Kidney tubule cell (primary cell): ENCODE measurements around the gene TMEM106B.
A peak's percentile ranks its signal among the peaks of the same experiment; 100 is the strongest.
"Not testable (repeated sequence)": the region's sequence is repeated elsewhere in the genome, so short reads cannot be mapped to it uniquely, and the experiment has no call there.

ENCODE experiments used
- DNase-seq: peaks from one replicate; pipeline ENCODE4 v3.0.0-alpha.2; 2018; ENCODE audit warnings: low spot score

The TMEM106B gene

GRCh38 chr7:12211054-12211710 lies at the start of gene TMEM106B:
Gene TMEM106B, plus strand, starts transcription at chr7:12211294. Its CDS starts 3,517 bp downstream, at chr7:12214811.
- DNase-seq, result peak; percentile 97

DNA sequence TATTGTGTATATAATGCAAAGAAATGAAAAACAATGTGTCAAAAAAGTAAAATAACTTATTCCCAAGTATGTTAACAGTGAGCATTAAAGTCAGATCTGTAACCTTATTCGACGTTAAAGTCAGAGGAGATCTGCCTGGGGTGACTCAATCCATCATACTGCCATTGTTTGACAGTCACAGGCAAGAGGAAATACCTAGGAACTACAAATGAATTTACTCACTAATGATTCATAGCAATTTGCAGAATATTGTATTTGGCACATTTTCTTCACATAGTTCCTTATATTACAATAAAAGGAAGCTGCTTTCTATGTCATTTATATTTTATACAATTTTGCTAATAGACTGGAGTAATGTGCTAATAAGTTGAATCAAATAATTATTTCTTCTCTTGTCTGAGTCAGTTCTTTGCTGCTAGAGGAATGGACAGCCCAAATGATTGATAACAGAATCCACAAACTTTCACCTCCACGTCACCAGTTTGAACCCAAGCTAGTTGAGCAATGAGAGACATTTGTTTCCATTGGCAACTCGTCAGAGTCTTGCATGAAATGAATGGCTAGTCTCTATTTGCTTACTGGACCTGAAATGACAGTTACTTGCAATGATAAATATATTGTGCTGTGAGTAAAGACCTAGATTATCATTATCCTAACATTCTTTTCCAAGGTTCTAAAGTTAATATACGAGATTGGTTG lies 48.5 kb upstream of the TMEM106B start:
- peak; percentile 89 for DNase-seq

DNA sequence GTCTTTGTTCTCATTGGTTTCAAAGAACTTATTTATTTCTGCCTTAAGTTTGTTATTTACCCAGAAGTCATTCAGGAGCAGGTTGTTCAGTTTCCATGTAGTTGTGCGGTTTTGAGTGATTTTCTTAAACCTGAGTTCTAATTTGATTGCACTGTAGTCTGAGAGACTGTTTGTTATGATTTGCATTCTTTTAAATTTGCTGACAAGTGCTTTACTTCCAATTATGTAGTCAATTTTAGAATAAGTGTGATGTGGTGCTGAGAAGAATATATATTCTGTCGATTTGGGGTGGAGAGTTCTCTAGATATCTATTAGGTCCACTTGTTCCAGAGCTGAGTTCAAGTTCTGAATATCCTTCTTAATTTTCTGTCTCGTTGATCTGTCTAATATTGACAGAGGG lies 43.0 kb upstream of the TMEM106B start:
- not testable (repeated sequence) for DNase-seq

DNA sequence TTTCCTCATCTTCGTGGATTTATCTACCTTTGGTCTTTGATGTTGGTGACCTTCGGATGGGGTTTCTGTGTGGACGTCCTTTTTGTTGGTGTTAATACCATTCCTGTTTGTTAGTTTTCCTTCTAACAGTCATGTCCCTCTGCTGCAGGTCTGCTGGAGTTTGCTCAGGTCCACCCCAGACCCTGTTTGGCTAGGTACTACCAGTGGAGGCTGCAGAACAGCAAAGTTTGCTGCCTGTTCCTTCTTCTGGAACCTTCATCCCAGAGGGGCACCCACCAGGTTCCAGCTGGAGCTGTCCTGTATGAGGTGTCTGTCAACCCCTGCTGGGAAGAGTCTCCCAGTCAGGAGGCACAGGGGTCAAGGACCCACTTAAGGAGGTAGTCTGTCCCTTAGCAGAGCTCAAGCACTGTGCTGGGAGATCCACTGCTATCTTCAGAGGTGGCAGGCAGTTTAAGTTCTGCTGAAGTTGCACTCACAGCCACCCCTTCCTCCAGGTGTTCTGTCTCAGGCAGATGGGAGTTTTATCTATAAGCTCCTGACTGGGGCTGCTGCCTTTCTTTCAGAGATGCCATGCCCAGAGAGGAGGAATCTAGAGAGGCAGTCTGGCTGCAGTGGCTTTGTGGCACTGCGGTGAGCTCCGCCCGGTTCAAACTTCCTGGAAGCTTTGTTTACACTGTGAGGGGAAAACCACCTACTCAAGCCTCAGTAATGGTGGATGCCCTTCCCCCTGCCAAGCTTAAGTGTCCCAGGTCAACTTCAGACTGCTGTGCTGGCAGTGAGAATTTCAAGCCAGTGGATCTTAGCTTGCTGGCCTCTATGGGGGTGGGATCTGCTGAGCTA lies 40.9 kb upstream of the TMEM106B start:
- peak; percentile 51 for DNase-seq

DNA sequence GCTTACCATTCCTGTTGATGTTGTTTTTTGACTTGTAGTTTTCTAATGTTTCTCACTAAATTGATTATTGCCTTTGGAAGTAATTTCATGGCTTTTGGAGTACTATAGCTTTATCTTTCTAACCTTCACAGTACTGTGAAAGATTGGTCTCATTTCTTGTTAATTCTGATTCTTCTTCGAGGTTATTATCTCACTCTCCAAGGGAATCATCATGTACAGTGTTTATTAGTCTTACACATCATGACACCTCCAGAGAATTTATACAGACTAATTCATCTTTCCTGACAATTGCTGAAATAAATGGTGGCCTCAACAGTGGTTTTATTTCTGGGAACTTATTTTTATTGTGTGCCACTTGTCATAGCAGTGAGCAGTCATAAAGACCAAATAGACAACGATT lies 37.4 kb upstream of the TMEM106B start:
- no peak for DNase-seq

DNA sequence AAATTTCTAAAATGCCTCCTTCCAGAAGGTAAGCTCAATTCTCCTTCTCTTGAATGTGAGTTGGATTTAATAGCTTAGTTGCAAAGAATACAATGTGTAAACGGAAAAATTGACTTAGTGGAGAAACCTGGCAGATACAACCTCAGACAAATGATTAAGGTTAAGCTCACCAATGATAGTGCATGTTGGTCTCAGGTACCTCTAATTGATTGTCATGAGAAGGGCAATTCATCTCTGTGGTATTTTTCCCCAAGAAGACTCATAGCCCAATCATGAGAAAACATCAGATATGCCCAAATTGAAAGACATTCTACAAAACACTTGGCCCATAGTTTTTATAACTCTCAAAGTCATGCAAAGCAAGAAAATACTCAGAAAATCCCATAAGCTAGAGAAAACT lies 36.2 kb upstream of the TMEM106B start:
- DNase-seq, result peak; percentile 41

DNA sequence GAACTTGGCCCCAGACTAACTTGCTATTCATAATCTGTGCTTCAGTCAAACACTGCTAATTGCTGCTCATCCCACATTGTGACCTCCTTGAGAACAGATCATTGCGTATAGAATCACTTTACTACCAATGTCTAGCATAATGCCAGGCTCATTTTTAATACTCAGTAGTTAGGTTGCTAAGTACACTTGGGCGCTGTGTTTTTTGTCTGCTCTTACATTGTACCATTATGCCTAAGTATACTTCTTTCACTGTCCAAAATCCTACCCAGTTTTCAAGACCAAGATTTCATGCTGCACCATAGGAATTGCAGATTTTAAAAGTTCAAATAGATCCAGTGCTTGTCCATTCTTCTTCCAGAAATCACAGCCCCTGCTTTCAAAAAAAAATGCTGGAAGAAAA lies 32.8 kb upstream of the TMEM106B start:
- no peak for DNase-seq

- DNase-seq, result no peak
Observed at GRCh38 chr7:12194426-12194825, 16.7 kb upstream of the TMEM106B start.

DNA sequence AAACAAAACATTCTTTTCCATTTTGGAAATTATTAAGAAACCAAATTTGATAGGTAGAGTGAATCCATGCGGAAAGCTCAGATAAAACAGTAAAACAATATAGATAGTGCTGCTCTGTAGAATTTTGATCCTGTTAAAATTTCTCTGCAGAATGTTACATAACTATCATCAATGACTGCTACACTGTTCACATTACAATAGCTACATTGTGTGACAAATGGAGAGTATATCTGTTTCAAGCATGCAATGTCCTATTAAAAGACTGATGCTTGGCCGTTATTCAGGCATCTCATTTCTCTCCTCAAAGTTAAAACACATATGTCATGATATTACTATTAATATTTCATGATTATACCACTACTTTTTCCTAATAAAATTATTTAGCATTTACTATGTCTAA lies 14.7 kb upstream of the TMEM106B start:
- no peak for DNase-seq

- peak; percentile 60 for DNase-seq
Observed at GRCh38 chr7:12199363-12199762, 11.7 kb upstream of the TMEM106B start.

GRCh38 chr7:12207046-12207445 lies 4.0 kb upstream of the TMEM106B start:
- DNase-seq, result no peak

DNA sequence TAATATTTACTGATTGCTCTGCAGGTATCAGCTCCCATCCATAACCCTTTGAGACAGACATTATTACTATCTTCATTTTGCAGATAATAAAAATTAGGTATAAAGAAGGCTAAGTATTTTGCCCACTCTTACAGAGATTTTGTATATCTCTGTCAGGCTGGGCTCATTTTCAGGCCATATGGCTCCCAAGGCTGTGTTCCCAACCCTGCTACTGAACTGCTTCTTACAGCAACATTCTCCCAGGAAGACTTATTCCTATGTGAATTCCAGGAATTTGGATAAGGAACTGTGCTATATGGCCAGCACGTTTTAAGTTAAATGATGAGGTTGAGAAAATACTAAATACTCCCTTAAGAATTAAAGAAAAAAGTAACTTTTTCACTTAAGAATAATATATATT lies 1.9 kb upstream of the TMEM106B start:
- DNase-seq, result no peak

DNA sequence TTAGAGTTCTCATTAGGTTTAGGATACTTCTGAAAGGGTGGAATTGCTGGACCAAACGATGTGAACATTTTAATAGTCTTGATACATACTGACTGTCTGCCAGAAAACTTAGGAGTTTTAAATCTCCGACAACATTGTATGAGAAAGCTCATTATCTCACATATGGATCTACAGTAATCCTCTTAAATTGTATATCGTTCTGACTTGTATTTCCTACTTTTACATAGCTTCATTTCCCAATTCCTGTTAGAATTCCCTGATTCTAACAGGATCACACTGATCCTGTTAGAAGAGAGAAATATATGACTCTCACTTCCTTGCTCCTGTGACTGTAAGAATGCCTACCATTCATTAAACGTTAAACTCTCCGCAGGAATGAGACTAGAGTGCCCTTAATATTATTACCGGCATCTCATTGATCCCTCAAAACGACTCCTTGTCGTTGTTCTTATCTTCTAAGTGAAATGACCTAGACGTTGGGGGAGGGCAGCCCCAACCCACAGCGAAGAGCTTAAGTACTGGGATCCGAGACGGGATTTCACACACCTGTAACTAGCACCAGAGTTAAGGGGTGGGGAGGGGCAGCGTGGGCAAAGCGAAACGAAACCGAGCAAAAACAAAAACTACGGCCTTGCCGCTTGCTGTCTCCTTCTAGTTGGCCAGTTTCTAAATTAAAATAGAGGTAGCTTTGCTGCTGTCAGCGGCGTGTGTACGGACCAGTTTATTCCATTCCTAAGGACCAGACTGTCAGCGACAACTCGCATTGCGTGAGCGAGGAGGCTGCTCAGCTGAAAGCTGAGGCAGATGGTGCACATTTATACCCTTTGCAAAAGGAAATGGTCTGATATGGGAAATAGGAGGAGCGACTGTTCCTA lies 678 bp upstream of the TMEM106B start:
- peak; percentile 65 for DNase-seq

DNA sequence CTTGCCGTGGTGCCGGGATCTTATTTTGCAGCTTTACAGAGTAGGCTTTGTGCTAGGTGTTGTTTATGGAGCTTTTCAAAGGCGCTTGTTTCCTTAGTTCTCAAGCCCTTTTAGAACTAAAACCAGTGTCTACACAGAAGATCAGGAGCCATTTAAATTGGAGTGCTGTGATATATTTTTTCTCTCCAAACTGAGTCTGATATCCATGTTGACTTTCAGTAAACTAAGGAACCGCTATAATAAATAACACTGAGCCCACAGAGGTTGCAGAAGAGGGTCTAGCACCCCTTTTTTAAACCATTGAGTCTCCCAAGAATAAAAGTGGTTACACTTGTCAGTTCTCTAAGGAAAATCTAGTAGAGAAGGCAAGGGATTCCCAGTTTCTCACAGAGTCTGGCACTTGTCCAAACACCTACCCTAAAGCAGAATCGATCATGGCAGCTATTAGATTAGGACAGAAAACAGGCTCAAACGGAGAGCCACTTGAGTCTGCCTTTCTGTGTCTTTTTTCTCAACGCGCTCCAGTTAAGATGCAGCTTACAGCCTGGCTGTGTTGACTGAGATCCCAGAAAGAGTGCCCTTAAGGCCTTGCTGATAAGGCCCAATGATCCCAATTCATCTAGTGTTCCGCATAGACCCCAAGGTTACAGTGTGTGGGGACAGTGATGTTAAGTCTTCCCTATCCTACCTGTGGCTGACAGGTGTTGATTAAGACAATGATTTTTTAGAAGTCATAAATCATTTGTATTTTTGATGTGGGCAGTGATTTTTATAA lies 804 bp downstream of the TMEM106B start:
- no peak for DNase-seq

GRCh38 chr7:12217311-12217710 lies 6.2 kb downstream of the TMEM106B start:
- no peak for DNase-seq

- no peak for DNase-seq
Observed at GRCh38 chr7:12220389-12221046, 9.4 kb downstream of the TMEM106B start.

DNA sequence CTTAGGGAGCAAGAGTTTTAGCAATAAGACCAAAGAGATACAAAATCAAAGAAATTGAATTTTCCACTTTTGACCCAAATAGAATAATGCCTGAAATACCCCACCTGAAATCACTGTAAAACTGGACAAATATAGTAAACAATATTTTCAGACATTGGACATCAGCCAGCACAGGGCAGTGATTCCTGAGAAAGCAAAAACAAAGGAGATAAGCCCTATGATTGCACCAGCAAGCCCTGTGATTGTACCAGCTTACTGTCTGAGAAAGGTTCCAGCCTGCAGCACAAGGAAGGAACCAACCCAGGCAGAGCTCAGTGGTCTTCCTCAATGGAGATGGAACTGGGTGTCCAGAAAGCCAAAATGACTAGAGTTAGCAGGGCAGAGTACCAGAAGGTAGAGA lies 10.3 kb downstream of the TMEM106B start:
- no peak for DNase-seq

DNA sequence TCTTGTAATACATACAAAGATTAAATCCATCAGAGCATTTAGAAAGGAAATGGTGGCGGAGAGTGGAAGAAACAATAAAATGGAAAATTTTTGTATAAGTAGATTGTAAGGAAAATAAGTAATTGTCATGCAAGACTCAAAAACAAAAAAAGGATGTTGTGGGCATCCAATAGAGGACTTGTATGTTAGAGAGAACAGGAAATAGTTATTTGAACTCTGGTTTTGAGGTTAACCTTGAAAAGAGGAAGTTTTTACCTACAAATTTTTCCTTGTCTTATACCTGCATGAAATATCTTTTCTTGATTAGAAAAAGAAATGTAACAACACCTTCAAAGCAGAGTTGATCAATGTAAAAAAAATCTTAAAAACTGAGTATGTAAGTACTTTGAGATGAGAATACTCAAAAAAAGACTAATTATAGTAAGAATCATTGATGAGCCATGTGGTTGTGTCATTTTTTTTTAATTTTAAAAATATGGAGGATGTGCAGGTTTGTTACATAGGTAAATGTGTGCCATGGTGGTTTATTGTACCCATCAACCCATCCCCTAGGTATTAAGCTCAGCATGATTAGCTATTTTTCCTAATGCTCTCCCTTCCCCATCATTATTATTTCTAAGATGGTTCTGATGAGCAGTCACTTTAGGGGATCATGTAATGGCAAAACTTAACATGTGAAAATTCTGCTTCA lies 11.9 kb downstream of the TMEM106B start:
- DNase-seq, result no peak

DNA sequence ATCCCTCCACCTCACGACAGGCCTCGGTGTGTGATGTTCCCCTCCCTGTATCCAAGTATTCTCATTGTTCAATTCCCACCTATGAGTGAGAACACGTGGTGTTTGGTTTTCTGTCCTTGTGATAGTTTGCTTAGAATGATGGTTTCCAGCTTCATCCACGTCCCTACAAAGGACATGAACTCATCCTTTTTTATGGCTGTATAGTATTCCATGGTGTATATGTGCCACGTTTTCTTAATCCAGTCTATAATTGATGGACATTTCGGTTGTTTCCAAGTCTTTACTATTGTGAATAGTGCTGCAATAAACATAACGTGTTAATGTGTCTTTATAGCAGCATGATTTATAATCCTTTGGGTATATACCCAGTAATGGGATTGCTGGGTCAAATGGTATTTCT lies 13.9 kb downstream of the TMEM106B start:
- DNase-seq, result not testable (repeated sequence)

DNA sequence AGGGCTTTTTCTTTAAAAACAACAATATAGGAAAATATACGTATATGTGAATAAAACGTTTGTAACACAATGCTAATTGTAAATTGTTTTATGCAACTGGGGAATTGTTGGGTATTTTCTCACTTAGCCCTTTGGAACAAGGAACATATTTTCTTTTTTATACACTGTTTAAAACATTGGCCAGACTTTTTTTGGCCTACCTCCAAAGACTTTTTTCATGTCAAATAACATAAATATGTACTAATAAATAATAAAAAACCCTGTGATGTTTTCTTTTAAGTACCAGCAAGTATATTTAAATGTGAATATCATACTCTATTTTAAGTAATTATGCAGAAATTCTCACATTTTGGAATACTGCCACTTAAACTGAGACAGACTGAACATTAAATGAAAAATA lies 15.7 kb downstream of the TMEM106B start:
- no peak for DNase-seq
